ENCODE data around the gene PLK5. TPM values are rescaled to one million over a fixed set of nuclear protein-coding genes. Genes with fewer than 3 reads are reported as not detected.

PLK5 gene
- total and polyA plus RNA-seq, 2 donors (not counting 1 experiment from before 2014, with no cell fraction given): not detected

DNA sequence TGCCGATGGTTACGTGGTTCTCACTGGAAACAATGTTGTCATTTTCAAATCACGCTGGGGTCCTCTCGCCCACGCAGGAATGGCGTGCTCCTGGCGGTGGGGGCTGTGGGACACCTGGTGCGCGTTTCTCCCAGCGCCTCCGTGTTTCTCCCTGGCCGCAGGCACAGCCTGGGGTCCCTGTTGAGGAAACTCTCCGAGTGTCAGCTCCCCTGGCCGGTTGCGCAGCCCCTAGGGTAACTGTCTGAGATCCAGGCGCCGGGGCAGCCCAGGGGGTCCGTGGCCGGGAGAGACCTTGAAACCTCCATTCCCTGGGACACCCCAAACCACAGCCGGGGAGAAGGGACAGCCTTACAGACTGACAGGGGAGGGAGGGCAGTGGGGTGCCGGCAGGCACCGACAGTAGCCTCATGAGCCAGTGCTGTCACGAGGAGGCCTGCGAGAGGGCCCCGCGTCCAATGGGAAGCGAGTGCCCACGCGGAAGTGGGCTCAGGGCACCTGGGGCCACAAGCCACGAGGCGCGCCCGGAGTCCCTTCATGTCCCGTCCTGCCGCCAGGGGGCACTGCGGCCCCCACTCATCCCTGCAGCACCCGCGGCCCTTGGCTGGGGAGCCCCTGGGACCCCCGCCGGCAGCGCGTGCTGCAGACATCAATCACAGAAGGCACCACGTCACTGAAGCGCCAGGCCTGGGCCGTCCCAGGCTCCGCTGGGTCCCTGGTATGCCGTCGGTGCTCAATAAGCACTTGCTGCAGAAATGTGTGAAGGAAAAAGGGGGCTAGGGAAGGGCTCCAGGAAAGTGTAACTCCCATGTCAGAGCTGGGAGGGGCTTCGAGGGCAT, 20.6 kb upstream of the PLK5 start:
- H2AFZ ChIP-seq (ENCODE audit: insufficient read depth, low read depth, low read length, poor library complexity, severe bottlenecking): no peak overlapping the region
- H3K4me1 Mint-ChIP-seq: peaks cover 10% of the 10 kb centered on the region
- intact Hi-C loops (cut with micrococcal nuclease): no loop called here
- H4K20me1 ChIP-seq (ENCODE audit: control insufficient read depth, insufficient read depth, low read length, poor library complexity, severe bottlenecking): no peaks in the 10 kb centered on the region
- H3K27me3 Mint-ChIP-seq: peaks cover 21% of the 10 kb centered on the region
- H3K27me3 ChIP-seq (replicated peaks in 1 of 4; ENCODE audit: control extremely low read depth in 1 of 4, control insufficient read depth in 3 of 4, insufficient read depth in 4 of 4, low read length in 3 of 4): peaks cover 0 to 54% (median 14%) of the 10 kb centered on the region in 4 experiments
- ATAC-seq (ENCODE audit: low read depth) (no peak), DNase-seq (peak; percentile 68)
- peak overlapping the region; percentile 57 for H3K4me2 ChIP-seq (replicated peaks; ENCODE audit: low read depth, low read length, poor library complexity, severe bottlenecking)
- CTCF ChIA-PET: interaction anchor here (1.3 to 1.6 kb wide), 2 partner anchors 37 to 169 kb away, joined by 3 read pairs; no protein-coding TSS in a partner anchor
- H3K27ac Mint-ChIP-seq: no peak overlapping the region
- H3K9me3 ChIP-seq (ENCODE audit: control extremely low read depth in 1 of 3, control insufficient read depth in 2 of 3, insufficient read depth in 1 of 3, low read length in 2 of 3): peaks cover 0 to 44% (median 7%) of the 10 kb centered on the region in 3 donors
- H3K4me3 ChIP-seq (ENCODE audit: control extremely low read depth in 1 of 5, extremely low read depth in 1 of 5, insufficient read depth in 1 of 5, low read depth in 2 of 5, low read length in 4 of 5): no peak overlapping the region
- TF ChIP-seq, protein P1, sequence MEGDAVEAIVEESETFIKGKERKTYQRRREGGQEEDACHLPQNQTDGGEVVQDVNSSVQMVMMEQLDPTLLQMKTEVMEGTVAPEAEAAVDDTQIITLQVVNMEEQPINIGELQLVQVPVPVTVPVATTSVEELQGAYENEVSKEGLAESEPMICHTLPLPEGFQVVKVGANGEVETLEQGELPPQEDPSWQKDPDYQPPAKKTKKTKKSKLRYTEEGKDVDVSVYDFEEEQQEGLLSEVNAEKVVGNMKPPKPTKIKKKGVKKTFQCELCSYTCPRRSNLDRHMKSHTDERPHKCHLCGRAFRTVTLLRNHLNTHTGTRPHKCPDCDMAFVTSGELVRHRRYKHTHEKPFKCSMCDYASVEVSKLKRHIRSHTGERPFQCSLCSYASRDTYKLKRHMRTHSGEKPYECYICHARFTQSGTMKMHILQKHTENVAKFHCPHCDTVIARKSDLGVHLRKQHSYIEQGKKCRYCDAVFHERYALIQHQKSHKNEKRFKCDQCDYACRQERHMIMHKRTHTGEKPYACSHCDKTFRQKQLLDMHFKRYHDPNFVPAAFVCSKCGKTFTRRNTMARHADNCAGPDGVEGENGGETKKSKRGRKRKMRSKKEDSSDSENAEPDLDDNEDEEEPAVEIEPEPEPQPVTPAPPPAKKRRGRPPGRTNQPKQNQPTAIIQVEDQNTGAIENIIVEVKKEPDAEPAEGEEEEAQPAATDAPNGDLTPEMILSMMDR (IDR thresholded peaks at IDR 0.05): peak; percentile 82
- TF ChIP-seq EZH2 (IDR thresholded peaks at IDR 0.05; ENCODE audit: borderline replicate concordance, insufficient read depth, low read depth, low read length, poor library complexity, severe bottlenecking): no peak
- POLR2A ChIA-PET: no interaction called here
- no peaks in the 10 kb centered on the region for H3K79me2 ChIP-seq (ENCODE audit: control insufficient read depth, insufficient read depth, low read length)
- H3K27ac ChIP-seq (ENCODE audit: low read length in 2 of 2): no peak overlapping the region
- 12% methylated on average over 49 of the region's 49 CpGs for WGBS (ENCODE audit: insufficient coverage)
- H3K36me3 ChIP-seq (replicated peaks in 1 of 2; ENCODE audit: control extremely low read depth in 1 of 2, control insufficient read depth in 1 of 2, extremely low read depth in 1 of 2, insufficient read depth in 2 of 2, low read length in 1 of 2): no peaks in the 10 kb centered on the region
- H3K4me3 Mint-ChIP-seq: no peak overlapping the region
- no peaks in the 10 kb centered on the region for H3K9me3 Mint-ChIP-seq (ENCODE audit: insufficient read depth)
- H3K9ac ChIP-seq (ENCODE audit: low read length): no peak overlapping the region
- peaks cover 16 to 21% of the 10 kb centered on the region in 2 donors for H3K4me1 ChIP-seq (ENCODE audit: control insufficient read depth in 2 of 2, insufficient read depth in 2 of 2, low read length in 2 of 2)
